Endothelial cell of umbilical vein (primary cell): ENCODE results near the gene ZNF280D. TPM values are rescaled to one million over a fixed set of nuclear protein-coding genes. Genes with fewer than 3 reads are reported as not detected.

Experiments
- BruUV-seq: library from RNA; stranded (reverse); fragments of 400-500 nt; replicated peaks from 2 replicates; lab custom pipeline; 2021; lab: Mats Ljungman, UMichigan
- CTCF ChIA-PET: fragments of 300-600, 350-600 bp; sonication (Branson Sonifier 250); formaldehyde crosslinking; loops from one replicate; lab custom pipeline; 2021; ENCODE audit warnings: antibody characterized with exemption, inconsistent platforms; lab: Charles Lee
- POLR2A ChIA-PET: fragments of 300-600, 350-600 bp; sonication (Branson Sonifier 250); formaldehyde crosslinking; loops from one replicate; lab custom pipeline; 2021; ENCODE audit warnings: antibody characterized with exemption, inconsistent platforms; lab: Charles Lee
- DNase-seq: peaks from one replicate; pipeline ENCODE4 v3.0.0-alpha.2; 2011; ENCODE audit warnings: low read depth, low spot score
- FAIRE-seq: peaks from 2 replicates; lab custom pipeline; 2011; peaks lifted over from hg19 to GRCh38; lab: Jason Lieb, UNC
- H2AFZ ChIP-seq: 2 replicates; pipeline ENCODE4 v1.6.0; 2012; ENCODE audit warnings: low read depth, low read length, control low read depth, inconsistent platforms
- H3K27ac ChIP-seq: 2 replicates; pipeline ENCODE4 v1.5.1; 2011; ENCODE audit warnings: low read depth, mild to moderate bottlenecking, control low read depth, low read length, moderate library complexity; ENCODE audit not compliant: insufficient read depth
- H3K27me3 ChIP-seq, 2 experiments: 2 replicates each; pipeline versions ENCODE4 v1.6.0 to v1.6.1; 2011; ENCODE audit warnings: low read length in 2 of 2, mixed read lengths in 1 of 2; ENCODE audit not compliant: control insufficient read depth in 2 of 2, insufficient read depth in 2 of 2
- H3K36me3 ChIP-seq, 2 experiments: 2 replicates in 1 of 2; 3 replicates in 1 of 2; pipeline ENCODE4 v1.5.1; 2011; ENCODE audit warnings: low read length in 2 of 2, mild to moderate bottlenecking in 1 of 2, moderate library complexity in 1 of 2; ENCODE audit not compliant: control insufficient read depth in 2 of 2, insufficient read depth in 2 of 2; ENCODE audit errors: extremely low read depth in 1 of 2
- H3K4me1 ChIP-seq: 3 replicates; pipeline ENCODE4 v1.5.1; 2011; ENCODE audit warnings: mild to moderate bottlenecking, low read length; ENCODE audit not compliant: control insufficient read depth, insufficient read depth; ENCODE audit errors: extremely low read depth
- H3K4me2 ChIP-seq: 2 replicates; pipeline ENCODE4 v1.6.1; 2011; ENCODE audit warnings: low read length, control low read depth, mixed read lengths; ENCODE audit not compliant: insufficient read depth
- H3K4me3 ChIP-seq, 3 experiments: fragments of 200-600 bp in 1 of 3; sonication (generic), shearing (Covaris generic) in 1 of 3; replicated peaks in 1 of 3; 2 replicates each; pipeline ENCODE4 v1.5.1; 2011 to 2016; ENCODE audit warnings: control low read depth in 3 of 3, low read length in 3 of 3, mild to moderate bottlenecking in 2 of 3, inconsistent platforms in 1 of 3, low read depth in 1 of 3, moderate library complexity in 1 of 3; ENCODE audit not compliant: insufficient read depth in 1 of 3
- H3K79me2 ChIP-seq: 2 replicates; pipeline ENCODE4 v1.6.0; 2012; ENCODE audit warnings: low read length, inconsistent platforms; ENCODE audit not compliant: control insufficient read depth, insufficient read depth
- H3K9ac ChIP-seq: replicated peaks from 2 replicates; pipeline ENCODE3; 2011; ENCODE audit warnings: low read length, control low read depth; ENCODE audit not compliant: insufficient read depth; ENCODE audit errors: extremely low read depth
- H3K9me1 ChIP-seq: replicated peaks from 3 replicates; pipeline ENCODE4 v1.6.0; 2011; ENCODE audit warnings: mild to moderate bottlenecking, low read length; ENCODE audit not compliant: control insufficient read depth, insufficient read depth; ENCODE audit errors: extremely low read depth
- H3K9me3 ChIP-seq: replicated peaks from 2 replicates; pipeline ENCODE4 v1.5.1; 2012; ENCODE audit warnings: low read length, inconsistent platforms; ENCODE audit not compliant: control insufficient read depth, insufficient read depth
- H4K20me1 ChIP-seq: replicated peaks from 2 replicates; pipeline ENCODE3; 2011; ENCODE audit warnings: mild to moderate bottlenecking, low read length; ENCODE audit not compliant: control insufficient read depth, insufficient read depth; ENCODE audit errors: extremely low read depth
- EZH2 ChIP-seq: IDR thresholded peaks from 2 replicates; pipeline ENCODE4 v1.6.1; 2012; ENCODE audit warnings: borderline replicate concordance, low read depth, mild to moderate bottlenecking, moderate library complexity, low read length, inconsistent platforms; ENCODE audit not compliant: severe bottlenecking
- FOS ChIP-seq: IDR thresholded peaks from 2 replicates; pipeline ENCODE4 v1.6.1; 2011; ENCODE audit warnings: mild to moderate bottlenecking, low read length, moderate library complexity, borderline replicate concordance; ENCODE audit not compliant: insufficient read depth
- GATA2 ChIP-seq: IDR thresholded peaks from 2 replicates; pipeline ENCODE4 v1.7.0; 2011; ENCODE audit warnings: low read depth, mild to moderate bottlenecking, moderate library complexity, mixed read lengths, low read length; ENCODE audit not compliant: insufficient read length, insufficient read depth
- JUN ChIP-seq: IDR thresholded peaks from 2 replicates; pipeline ENCODE4 v1.6.1; 2011; ENCODE audit warnings: borderline replicate concordance, low read depth; ENCODE audit not compliant: insufficient read length, insufficient read depth
- MAX ChIP-seq: IDR thresholded peaks from 2 replicates; pipeline ENCODE4 v1.6.1; 2011; ENCODE audit not compliant: insufficient read depth, insufficient read length
- MYC ChIP-seq: IDR thresholded peaks from one replicate; pipeline ENCODE4 v1.6.1; 2011; ENCODE audit warnings: mild to moderate bottlenecking, low read depth, low read length
- POLR2A ChIP-seq: IDR thresholded peaks from 2 replicates; pipeline ENCODE4 v1.6.1; 2012; ENCODE audit warnings: low read depth, mild to moderate bottlenecking, control low read depth, low read length
- POLR2AphosphoS5 ChIP-seq: IDR thresholded peaks from 2 replicates; pipeline ENCODE4 v1.6.1; 2012; ENCODE audit warnings: low read depth, mild to moderate bottlenecking, control low read depth, low read length, moderate library complexity; ENCODE audit not compliant: insufficient read depth
- dilution Hi-C: fragments of 300-500 bp; cut with MboI; formaldehyde crosslinking; loops from one replicate; pipeline ENCODE4 v1.15.0; 2019; ENCODE audit warnings: low sequenced_read_pairs; ENCODE audit not compliant: extremely low pct_ligation_motif_present
- intact Hi-C: fragments of 100-400 bp; cut with micrococcal nuclease; formaldehyde crosslinking; loops from one replicate; pipeline ENCODE4 v1.10.0; 2022
- polyA plus RNA-seq, 4 experiments: library from polyadenylated mRNA; depleted of rRNA in 3 of 4; stranded (reverse) in 3 of 4; unstranded in 1 of 4; fragments of >200 nt; gene quantifications; 2 replicates each; pipeline versions ENCODE4 v1.2.1 to v1.2.3, GENCODE V29; 2011 to 2012; ENCODE audit warnings: missing spikeins in 1 of 4
- total RNA-seq: library from RNA; stranded (reverse); gene quantifications from 2 replicates; pipeline ENCODE4 v1.2.3, GENCODE V29; 2021
- TF ChIP-seq, protein P1 (sequence below), 2 donors: IDR thresholded peaks; 1 replicate in 1 of 2; 2 replicates in 1 of 2; pipeline ENCODE4 v1.5.1; 2011; ENCODE audit warnings: low read length in 2 of 2, mild to moderate bottlenecking in 2 of 2, moderate library complexity in 2 of 2, control low read depth in 1 of 2, inconsistent platforms in 1 of 2, low read depth in 1 of 2; ENCODE audit not compliant: insufficient read depth in 1 of 2; ENCODE audit errors: extremely low read depth in 1 of 2

The ZNF280D gene
- total and polyA plus RNA-seq, 2 donors (not counting 3 experiments of a cell fraction or from before 2014, with no cell fraction given) = 9.6 to 42.1 TPM

GRCh38 chr15:56736308-56736707 is 3.0 kb upstream of the ZNF280D start:
- ChIA-PET CTCF (interaction anchor here (1.0 to 1.1 kb wide), 2 partner anchors 69 to 81 kb away, joined by 4 read pairs; no protein-coding TSS in a partner anchor), POLR2A (interaction anchor here (0.6 kb wide), 1 partner anchor 268 kb away, joined by 3 read pairs; no protein-coding TSS in a partner anchor)
- Histone ChIP-seq H3K36me3 (no peaks in the 10 kb centered on the region), H3K9me3 (no peaks in the 10 kb centered on the region), H2AFZ (no peak overlapping the region), H3K4me3 (no peak overlapping the region), H3K79me2 (peaks cover 16% of the 10 kb centered on the region), H3K9ac (no peak overlapping the region), H3K9me1 (no peaks in the 10 kb centered on the region), H4K20me1 (no peaks in the 10 kb centered on the region), H3K27me3 (no peaks in the 10 kb centered on the region), H3K4me1 (peaks cover 26% of the 10 kb centered on the region), H3K4me2 (no peak overlapping the region), H3K27ac (no peak overlapping the region)
- FAIRE-seq (no peak), DNase-seq (peak; percentile 57)
- intact Hi-C loops (loop anchor here (10.0 kb wide), 1 partner anchor 398 kb away; no protein-coding TSS in a partner anchor), dilution Hi-C loops (no loop called here)
- no peak for TF ChIP-seq FOS
- peak; percentile 89 for TF ChIP-seq JUN
- TF ChIP-seq MYC = no peak
- no peak for TF ChIP-seq POLR2AphosphoS5
- no peak for TF ChIP-seq MAX
- BruUV-seq = no TSS peak

DNA sequence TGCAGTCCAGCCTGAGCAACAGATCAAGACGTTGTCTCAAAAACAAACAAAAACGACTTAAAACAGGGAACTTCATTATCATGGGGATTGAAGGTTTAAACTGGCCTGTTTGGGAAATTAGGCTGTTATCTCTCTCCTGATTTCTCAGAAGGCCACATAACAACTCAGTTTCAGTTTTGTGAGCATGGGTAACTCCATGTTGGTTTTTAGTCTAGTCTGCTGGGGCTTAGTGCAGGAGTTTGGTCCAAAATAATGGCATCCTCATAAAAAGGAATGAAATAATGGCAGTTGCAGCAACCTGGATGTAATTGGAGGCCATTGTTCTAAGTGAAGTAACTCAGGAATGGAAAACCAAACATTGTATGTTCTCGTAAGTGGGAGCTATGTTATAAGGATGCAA is 2.3 kb upstream of the ZNF280D start:
- Histone ChIP-seq H4K20me1 (no peaks in the 10 kb centered on the region), H3K79me2 (peaks cover 23% of the 10 kb centered on the region), H3K4me1 (peaks cover 31% of the 10 kb centered on the region), H3K36me3 (peaks cover 0 to 1% of the 10 kb centered on the region in 2 experiments), H3K27me3 (no peaks in the 10 kb centered on the region), H3K9me1 (no peaks in the 10 kb centered on the region), H3K27ac (no peak overlapping the region), H3K9me3 (no peaks in the 10 kb centered on the region), H3K4me2 (no peak overlapping the region), H2AFZ (no peak overlapping the region), H3K4me3 (no peak overlapping the region), H3K9ac (no peak overlapping the region)
- FAIRE-seq (no peak), DNase-seq (no peak)
- dilution Hi-C loops (no loop called here), intact Hi-C loops (loop anchor here (10.0 kb wide), 1 partner anchor 399 kb away; no protein-coding TSS in a partner anchor)
- BruUV-seq = no TSS peak
- TF ChIP-seq GATA2 (no peak), POLR2AphosphoS5 (no peak), FOS (no peak), EZH2 (no peak), MYC (no peak), POLR2A (no peak), MAX (no peak), JUN (no peak)
- TF ChIP-seq, protein P1, sequence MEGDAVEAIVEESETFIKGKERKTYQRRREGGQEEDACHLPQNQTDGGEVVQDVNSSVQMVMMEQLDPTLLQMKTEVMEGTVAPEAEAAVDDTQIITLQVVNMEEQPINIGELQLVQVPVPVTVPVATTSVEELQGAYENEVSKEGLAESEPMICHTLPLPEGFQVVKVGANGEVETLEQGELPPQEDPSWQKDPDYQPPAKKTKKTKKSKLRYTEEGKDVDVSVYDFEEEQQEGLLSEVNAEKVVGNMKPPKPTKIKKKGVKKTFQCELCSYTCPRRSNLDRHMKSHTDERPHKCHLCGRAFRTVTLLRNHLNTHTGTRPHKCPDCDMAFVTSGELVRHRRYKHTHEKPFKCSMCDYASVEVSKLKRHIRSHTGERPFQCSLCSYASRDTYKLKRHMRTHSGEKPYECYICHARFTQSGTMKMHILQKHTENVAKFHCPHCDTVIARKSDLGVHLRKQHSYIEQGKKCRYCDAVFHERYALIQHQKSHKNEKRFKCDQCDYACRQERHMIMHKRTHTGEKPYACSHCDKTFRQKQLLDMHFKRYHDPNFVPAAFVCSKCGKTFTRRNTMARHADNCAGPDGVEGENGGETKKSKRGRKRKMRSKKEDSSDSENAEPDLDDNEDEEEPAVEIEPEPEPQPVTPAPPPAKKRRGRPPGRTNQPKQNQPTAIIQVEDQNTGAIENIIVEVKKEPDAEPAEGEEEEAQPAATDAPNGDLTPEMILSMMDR (IDR thresholded peaks at IDR 0.05; ENCODE audit: extremely low read depth in 1 of 2, insufficient read depth in 1 of 2, low read depth in 1 of 2, low read length in 2 of 2) = no peak
- POLR2A ChIA-PET = no interaction called here
- CTCF ChIA-PET = interaction anchor here (1.0 kb wide), 1 partner anchor 80 kb away, joined by 4 read pairs; no protein-coding TSS in a partner anchor
